ENCODE measurements around the gene COCH. TPM values are rescaled to one million over a fixed set of nuclear protein-coding genes. Genes with fewer than 3 reads are reported as not detected.

COCH gene
- total and polyA plus RNA-seq, 2 experiments from 2014 or later, result 1.1 to 1.5 TPM

- TF ChIP-seq CTCF (IDR thresholded peaks at IDR 0.05; ENCODE audit: low read depth, low read length), result no peak
- Histone ChIP-seq H3K27me3 (no peaks in the 10 kb centered on the region), H3K27ac (no peak overlapping the region), H3K9me3 (ENCODE audit: low read depth) (no peaks in the 10 kb centered on the region), H3K4me1 (ENCODE audit: low read depth) (peaks cover 5% of the 10 kb centered on the region), H3K4me3 (no peak overlapping the region), H3K36me3 (no peaks in the 10 kb centered on the region)
- DNase-seq (ENCODE audit: low read depth in 1 of 2, low spot score in 1 of 2), result peak in 1 of 2 donors; percentile 38
Measured at GRCh38 chr14:30885840-30886740, 11.7 kb downstream of the COCH start.

DNA sequence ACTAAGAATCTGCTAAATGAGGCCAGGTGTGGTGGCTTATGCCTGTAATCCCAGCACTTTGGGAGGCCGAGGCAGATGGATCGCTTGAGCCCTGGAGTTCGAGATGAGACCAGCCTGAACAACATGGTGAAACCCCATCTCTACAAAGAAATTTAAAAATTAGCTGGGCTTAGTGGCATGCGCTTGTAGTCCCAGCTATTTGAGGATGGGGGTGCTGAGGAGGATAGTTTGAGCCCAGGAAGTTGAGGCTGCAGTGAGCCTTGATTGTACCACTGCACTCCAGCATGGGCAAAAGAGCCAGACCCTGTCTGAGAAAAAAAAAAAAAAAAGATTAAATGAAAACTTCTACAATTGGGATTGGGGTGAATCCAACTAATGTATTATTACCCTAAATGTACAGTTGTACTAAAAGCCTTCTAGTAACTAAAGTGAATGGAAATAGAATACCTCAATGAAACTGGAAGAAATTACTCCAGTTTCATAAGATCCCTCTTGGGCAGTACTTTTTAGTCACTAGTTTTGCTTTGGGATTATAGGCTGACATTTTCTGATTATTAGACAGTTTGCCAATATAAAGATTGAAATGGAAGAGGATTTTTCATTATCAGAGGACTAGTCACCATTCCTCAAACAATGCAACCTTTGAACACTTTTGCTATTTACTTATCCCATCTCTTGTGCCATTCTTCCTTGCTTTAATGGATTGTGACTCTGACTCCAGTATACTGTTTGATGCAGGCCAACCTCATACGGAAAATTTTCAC is 14.3 kb downstream of the COCH start:
- DNase-seq (ENCODE audit: low read depth in 1 of 2, low spot score in 1 of 2), result no peak
- Histone ChIP-seq H3K9me3 (ENCODE audit: low read depth) (no peaks in the 10 kb centered on the region), H3K27me3 (no peaks in the 10 kb centered on the region), H3K4me3 (no peak overlapping the region), H3K36me3 (peaks cover 4% of the 10 kb centered on the region), H3K4me1 (ENCODE audit: low read depth) (peaks cover 5% of the 10 kb centered on the region), H3K27ac (peak overlapping the region; percentile 58)
- no peak for TF ChIP-seq CTCF (IDR thresholded peaks at IDR 0.05; ENCODE audit: low read depth, low read length)

- no peaks in the 10 kb centered on the region for H3K27me3 ChIP-seq
- peak overlapping the region; percentile 58 for H3K27ac ChIP-seq
- H3K4me1 ChIP-seq (ENCODE audit: low read depth), result peaks cover 5% of the 10 kb centered on the region
- no peak overlapping the region for H3K4me3 ChIP-seq
- TF ChIP-seq CTCF (IDR thresholded peaks at IDR 0.05; ENCODE audit: low read depth, low read length), result no peak
- H3K36me3 ChIP-seq, result peaks cover 9% of the 10 kb centered on the region
- no peaks in the 10 kb centered on the region for H3K9me3 ChIP-seq (ENCODE audit: low read depth)
- no peak for DNase-seq (ENCODE audit: low read depth in 1 of 2, low spot score in 1 of 2)
Measured at GRCh38 chr14:30889244-30889594, 14.9 kb downstream of the COCH start.

GRCh38 chr14:30893819-30894218 is 19.5 kb downstream of the COCH start:
- Histone ChIP-seq H3K36me3 (peaks cover 30% of the 10 kb centered on the region), H3K4me3 (no peak overlapping the region), H3K4me1 (ENCODE audit: low read depth) (no peaks in the 10 kb centered on the region), H3K9me3 (ENCODE audit: low read depth) (no peaks in the 10 kb centered on the region), H3K27ac (no peak overlapping the region), H3K27me3 (no peaks in the 10 kb centered on the region)
- DNase-seq (ENCODE audit: low read depth in 1 of 2, low spot score in 1 of 2), result no peak
- no peak for TF ChIP-seq CTCF (IDR thresholded peaks at IDR 0.05; ENCODE audit: low read depth, low read length)

GRCh38 chr14:30894923-30895515 is 20.7 kb downstream of the COCH start:
- no peak overlapping the region for H3K4me3 ChIP-seq
- no peak for DNase-seq (ENCODE audit: low read depth in 1 of 2, low spot score in 1 of 2)
- H3K27me3 ChIP-seq, result no peaks in the 10 kb centered on the region
- no peaks in the 10 kb centered on the region for H3K9me3 ChIP-seq (ENCODE audit: low read depth)
- TF ChIP-seq CTCF (IDR thresholded peaks at IDR 0.05; ENCODE audit: low read depth, low read length), result no peak
- peaks cover 31% of the 10 kb centered on the region for H3K36me3 ChIP-seq
- peak overlapping the region; percentile 14 for H3K27ac ChIP-seq
- no peaks in the 10 kb centered on the region for H3K4me1 ChIP-seq (ENCODE audit: low read depth)

All from cardiac muscle cell (in vitro differentiated cells and primary cell).